Osteoblast (primary cell): Measurements from ENCODE around the gene PSMB7. TPM values are rescaled to one million over a fixed set of nuclear protein-coding genes. Genes with fewer than 3 reads are reported as not detected.

Experiments
- DNase-seq: peaks from one replicate; pipeline ENCODE4 v3.0.0; 2011; ENCODE audit warnings: low spot score, mixed read lengths; ENCODE audit not compliant: insufficient read length; ENCODE audit errors: missing footprints
- H2AFZ ChIP-seq: 2 replicates; pipeline ENCODE4 v1.6.0; 2011; ENCODE audit warnings: mild to moderate bottlenecking, low read length
- H3K27ac ChIP-seq: 2 replicates; pipeline ENCODE4 v1.5.1; 2011; ENCODE audit warnings: mild to moderate bottlenecking, low read depth, low read length, moderate library complexity
- H3K27me3 ChIP-seq: 2 replicates; pipeline ENCODE4 v1.6.0; 2012; ENCODE audit warnings: mild to moderate bottlenecking, control low read depth, inconsistent platforms, low read length, moderate library complexity; ENCODE audit not compliant: insufficient read depth
- H3K36me3 ChIP-seq: 2 replicates; pipeline ENCODE4 v1.5.1; 2011; ENCODE audit warnings: mild to moderate bottlenecking, low read length, control low read depth, moderate library complexity; ENCODE audit not compliant: insufficient read depth
- H3K4me1 ChIP-seq: 2 replicates; pipeline ENCODE4 v1.5.1; 2011; ENCODE audit warnings: mild to moderate bottlenecking, low read length, control low read depth, moderate library complexity; ENCODE audit not compliant: insufficient read depth
- H3K4me2 ChIP-seq: 2 replicates; pipeline ENCODE4 v1.6.0; 2011; ENCODE audit warnings: mild to moderate bottlenecking, low read length; ENCODE audit not compliant: insufficient read depth
- H3K4me3 ChIP-seq: fragments of 200-600 bp; sonication (generic); 3 replicates; pipeline ENCODE4 v1.5.1; 2012; ENCODE audit warnings: mild to moderate bottlenecking, low read length, inconsistent platforms; ENCODE audit not compliant: insufficient read depth
- H3K79me2 ChIP-seq: 2 replicates; pipeline ENCODE4 v1.6.0; 2012; ENCODE audit warnings: mild to moderate bottlenecking, low read length, control low read depth, inconsistent platforms; ENCODE audit not compliant: insufficient read depth
- H3K9me3 ChIP-seq: 2 replicates; pipeline ENCODE4 v1.5.1; 2011; ENCODE audit warnings: low read depth, low read length, control low read depth
- H4K20me1 ChIP-seq: 2 replicates; pipeline ENCODE4 v1.6.0; 2012; ENCODE audit warnings: mild to moderate bottlenecking, low read length, control low read depth; ENCODE audit not compliant: insufficient read depth
- CTCF ChIP-seq: IDR thresholded peaks from 2 replicates; pipeline ENCODE4 v1.5.1; 2011; ENCODE audit warnings: mild to moderate bottlenecking, low read depth, low read length, moderate library complexity; ENCODE audit errors: extremely low read depth
- total RNA-seq: library from RNA; depleted of rRNA; stranded (reverse); fragments of >200 nt; gene quantifications from 2 replicates; pipeline ENCODE4 v1.2.3, GENCODE V29; 2012

The PSMB7 gene
- total RNA-seq, 1 donor = 136 TPM

GRCh38 chr9:124376329-124376728 lies 38.9 kb downstream of the PSMB7 start:
- peaks cover 25% of the 10 kb centered on the region for H4K20me1 ChIP-seq
- H3K36me3 ChIP-seq = peaks cover 26% of the 10 kb centered on the region

GRCh38 chr9:124375726-124376125 lies 39.5 kb downstream of the PSMB7 start:
- Histone ChIP-seq H3K4me1 (peaks cover 15% of the 10 kb centered on the region), H3K9me3 (no peaks in the 10 kb centered on the region), H2AFZ (no peak overlapping the region), H3K79me2 (peaks cover 96% of the 10 kb centered on the region), H3K4me2 (no peak overlapping the region), H3K4me3 (no peak overlapping the region), H3K36me3 (peaks cover 23% of the 10 kb centered on the region), H3K27me3 (no peaks in the 10 kb centered on the region), H4K20me1 (peaks cover 31% of the 10 kb centered on the region), H3K27ac (no peak overlapping the region)
- DNase-seq = no peak
- no peak for TF ChIP-seq CTCF

More at GRCh38 chr9:124376329-124376728, 38.9 kb downstream of the PSMB7 start:
- Histone ChIP-seq H3K79me2 (peaks cover 94% of the 10 kb centered on the region), H3K4me3 (no peak overlapping the region), H2AFZ (no peak overlapping the region), H3K4me1 (peaks cover 14% of the 10 kb centered on the region), H3K4me2 (no peak overlapping the region), H3K9me3 (no peaks in the 10 kb centered on the region), H3K27ac (no peak overlapping the region), H3K27me3 (no peaks in the 10 kb centered on the region)
- TF ChIP-seq CTCF = no peak
- no peak for DNase-seq

GRCh38 chr9:124373851-124374250 lies 41.4 kb downstream of the PSMB7 start:
- Histone ChIP-seq H4K20me1 (peaks cover 39% of the 10 kb centered on the region), H3K4me2 (no peak overlapping the region), H3K9me3 (no peaks in the 10 kb centered on the region), H3K79me2 (peaks cover 99% of the 10 kb centered on the region), H3K4me1 (peaks cover 15% of the 10 kb centered on the region), H3K27ac (no peak overlapping the region), H3K27me3 (no peaks in the 10 kb centered on the region), H2AFZ (no peak overlapping the region), H3K4me3 (no peak overlapping the region), H3K36me3 (peaks cover 12% of the 10 kb centered on the region)
- TF ChIP-seq CTCF = no peak
- DNase-seq = no peak

GRCh38 chr9:124373386-124373785 lies 41.9 kb downstream of the PSMB7 start:
- no peak overlapping the region for H2AFZ ChIP-seq
- H3K4me1 ChIP-seq = peaks cover 18% of the 10 kb centered on the region
- no peaks in the 10 kb centered on the region for H3K9me3 ChIP-seq
- no peak overlapping the region for H3K27ac ChIP-seq
- no peak overlapping the region for H3K4me2 ChIP-seq
- no peak overlapping the region for H3K4me3 ChIP-seq
- H3K36me3 ChIP-seq = peaks cover 12% of the 10 kb centered on the region
- TF ChIP-seq CTCF = no peak
- no peaks in the 10 kb centered on the region for H3K27me3 ChIP-seq
- DNase-seq = no peak
- peaks cover 44% of the 10 kb centered on the region for H4K20me1 ChIP-seq
- peaks cover 99% of the 10 kb centered on the region for H3K79me2 ChIP-seq
